SK-N-DZ (cell line): Measurements from ENCODE around the gene SLC22A1. TPM values are rescaled to one million over a fixed set of nuclear protein-coding genes. Genes with fewer than 3 reads are reported as not detected.
"Not testable (repeated sequence)": the region's sequence is repeated elsewhere in the genome, so short reads cannot be mapped to it uniquely, and the experiment has no call there.

Experiments
- DNase-seq: peaks from one replicate; pipeline ENCODE4 v3.0.0-alpha.2; 2015; ENCODE audit warnings: low spot score
- polyA plus RNA-seq, 2 experiments: library from polyadenylated mRNA; depleted of rRNA; stranded (reverse); fragments of >200 nt; gene quantifications; 2 replicates each; pipeline ENCODE4 v1.2.3, GENCODE V29; 2014

SLC22A1 gene
- 0.24 TPM in 1 of 2 replicates, not detected in the other for polyA plus RNA-seq (2014; cell fraction: cytosol; rRNA removed)
- polyA plus RNA-seq (2014; cell fraction: nucleus; rRNA removed), result 0.46 TPM in 1 of 2 replicates, not detected in the other

- DNase-seq, result no peak
These were observed at the start of gene SLC22A1 for GRCh38 chr6:160121558-160121957. TSS of gene SLC22A1 (plus strand) at chr6:160121815. CDS start at chr6:160121936, 121 bp downstream.

GRCh38 chr6:160073272-160073671 lies 48.3 kb upstream of the SLC22A1 start:
- no peak for DNase-seq

GRCh38 chr6:160076009-160076408 lies 45.6 kb upstream of the SLC22A1 start:
- DNase-seq, result no peak

GRCh38 chr6:160077024-160077423 lies 44.6 kb upstream of the SLC22A1 start:
- no peak for DNase-seq

- no peak for DNase-seq
These were observed 44.1 kb upstream of the SLC22A1 start for GRCh38 chr6:160077526-160077925.

- no peak for DNase-seq
These were observed 42.5 kb upstream of the SLC22A1 start for GRCh38 chr6:160078883-160079685.

GRCh38 chr6:160079686-160080043 lies 42.0 kb upstream of the SLC22A1 start:
- DNase-seq, result no peak

- DNase-seq, result no peak
These were observed 41.5 kb upstream of the SLC22A1 start for GRCh38 chr6:160080097-160080496.

- no peak for DNase-seq
These were observed 40.2 kb upstream of the SLC22A1 start for GRCh38 chr6:160081398-160081797.

- no peak for DNase-seq
These were observed 39.0 kb upstream of the SLC22A1 start for GRCh38 chr6:160082627-160083026.

- no peak for DNase-seq
These were observed 37.3 kb upstream of the SLC22A1 start for GRCh38 chr6:160084198-160084776.

- DNase-seq, result no peak
These were observed 36.4 kb upstream of the SLC22A1 start for GRCh38 chr6:160085226-160085625.

- DNase-seq, result no peak
These were observed 35.7 kb upstream of the SLC22A1 start for GRCh38 chr6:160085713-160086505.

- no peak for DNase-seq
These were observed 34.9 kb upstream of the SLC22A1 start for GRCh38 chr6:160086754-160087153.

GRCh38 chr6:160088069-160088783 lies 33.4 kb upstream of the SLC22A1 start:
- DNase-seq, result peak; percentile 13

- no peak for DNase-seq
These were observed 32.7 kb upstream of the SLC22A1 start for GRCh38 chr6:160088784-160089533.

- DNase-seq, result no peak
These were observed 32.1 kb upstream of the SLC22A1 start for GRCh38 chr6:160089534-160089897.

- DNase-seq, result not testable (repeated sequence)
These were observed 31.0 kb upstream of the SLC22A1 start for GRCh38 chr6:160090442-160091239.

- not testable (repeated sequence) for DNase-seq
These were observed 29.4 kb upstream of the SLC22A1 start for GRCh38 chr6:160092176-160092575.

GRCh38 chr6:160092602-160093001 lies 29.0 kb upstream of the SLC22A1 start:
- no peak for DNase-seq
